K562 (cell line): ENCODE measurements around the gene FOXN3.

Experiments used
- EHMT2 ChIP-seq: fragments of 450-650 bp; IDR thresholded peaks from 2 replicates; pipeline ENCODE4 v1.6.1; 2018; ENCODE audit warnings: antibody characterized with exemption
- EP300 ChIP-seq: IDR thresholded peaks from 2 replicates; pipeline ENCODE4 v1.6.1; 2012; ENCODE audit warnings: low read length, improper control_type of control experiment
- HDAC3 ChIP-seq: fragments of 450-650 bp; IDR thresholded peaks from 2 replicates; pipeline ENCODE4 v1.6.1; 2018; ENCODE audit warnings: borderline replicate concordance, mild to moderate bottlenecking, moderate library complexity; ENCODE audit not compliant: partially characterized antibody
- MED1 ChIP-seq: sonication (generic); formaldehyde crosslinking; IDR thresholded peaks from 2 replicates; pipeline ENCODE4 v1.8.1; 2023; ENCODE audit warnings: missing genetic modification reagents, borderline replicate concordance
- POLR2A ChIP-seq: fragments of 450-650 bp; conservative IDR thresholded peaks from 2 replicates; pipeline ENCODE4 v1.6.1; 2016
- ZNF133 ChIP-seq: fragments of 250-450 bp; sonication (Bioruptor Pico); IDR thresholded peaks from 2 replicates; pipeline ENCODE4 v1.4.0; 2020; ENCODE audit warnings: mild to moderate bottlenecking
- ZNF224 ChIP-seq: sonication (generic); formaldehyde crosslinking; IDR thresholded peaks from 2 replicates; pipeline ENCODE4 v1.8.0; 2022; ENCODE audit warnings: mild to moderate bottlenecking, missing genetic modification reagents
- ZNF274 ChIP-seq: IDR thresholded peaks from 2 replicates; pipeline ENCODE4 v1.6.1; 2011; ENCODE audit warnings: low read depth, mild to moderate bottlenecking, low read length, moderate library complexity, borderline replicate concordance
- TF ChIP-seq, protein P1 (sequence below): IDR thresholded peaks from 3 replicates; pipeline ENCODE4 v1.6.1; 2011; ENCODE audit warnings: borderline replicate concordance, mild to moderate bottlenecking, moderate library complexity; ENCODE audit not compliant: insufficient read length; ENCODE audit errors: extremely low read depth
- TF ChIP-seq, protein P2 (sequence below), 2 experiments: IDR thresholded peaks; 2 replicates each; pipeline ENCODE4 v1.6.1; 2011; ENCODE audit warnings: borderline replicate concordance in 1 of 2, control low read depth in 1 of 2, low read depth in 1 of 2, low read length in 1 of 2, mild to moderate bottlenecking in 1 of 2, mixed read lengths in 1 of 2, moderate library complexity in 1 of 2; ENCODE audit not compliant: insufficient read depth in 1 of 2, insufficient read length in 1 of 2, poor library complexity in 1 of 2, severe bottlenecking in 1 of 2; ENCODE audit errors: extremely low read depth in 1 of 2

DNA sequence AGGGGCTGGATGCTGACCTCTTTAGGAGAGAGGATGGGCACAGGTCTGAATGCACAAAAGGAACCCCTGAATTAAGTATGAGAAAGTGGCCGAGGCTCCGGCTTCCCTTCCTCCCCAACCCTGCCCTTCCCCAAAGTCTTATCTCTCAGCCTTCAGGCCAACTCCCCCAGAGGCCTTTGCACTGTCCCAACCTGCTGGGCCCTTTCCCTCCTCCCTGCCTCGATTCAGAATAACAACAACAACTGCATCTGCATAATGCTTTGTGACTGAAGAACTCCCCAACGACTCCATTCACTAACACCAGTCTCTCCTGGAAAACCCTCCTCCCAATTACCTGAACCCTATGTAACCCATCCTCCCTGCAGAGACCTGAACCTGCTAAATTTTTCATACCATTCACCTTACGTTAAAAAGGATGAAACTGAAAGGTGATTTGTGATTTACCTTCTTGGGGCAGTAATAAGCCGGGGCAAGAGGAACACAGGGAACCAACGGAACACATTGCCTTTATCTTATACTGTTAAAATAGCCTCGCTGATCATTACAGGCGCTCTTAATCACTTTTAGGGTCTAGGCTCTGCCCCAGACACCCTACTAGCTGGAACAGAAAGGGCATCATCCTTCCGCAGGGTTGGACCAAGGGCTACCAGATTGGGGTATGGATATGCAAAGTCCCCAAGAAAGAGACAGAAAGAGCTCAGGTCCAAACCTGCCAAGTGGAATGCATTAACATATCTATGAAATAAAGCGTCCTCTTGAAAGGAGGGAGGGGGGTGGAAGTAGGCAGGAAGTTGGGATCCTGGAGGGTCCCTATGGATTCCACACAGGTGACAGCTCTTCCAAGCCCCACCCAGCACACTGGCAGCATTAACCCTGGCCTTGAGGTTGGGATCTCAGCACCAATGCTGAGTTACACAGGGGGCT is 24.2 kb upstream of the FOXN3 start:
- no peak for TF ChIP-seq ZNF133 (CRISPR knock-in tag)
- TF ChIP-seq, protein P1, sequence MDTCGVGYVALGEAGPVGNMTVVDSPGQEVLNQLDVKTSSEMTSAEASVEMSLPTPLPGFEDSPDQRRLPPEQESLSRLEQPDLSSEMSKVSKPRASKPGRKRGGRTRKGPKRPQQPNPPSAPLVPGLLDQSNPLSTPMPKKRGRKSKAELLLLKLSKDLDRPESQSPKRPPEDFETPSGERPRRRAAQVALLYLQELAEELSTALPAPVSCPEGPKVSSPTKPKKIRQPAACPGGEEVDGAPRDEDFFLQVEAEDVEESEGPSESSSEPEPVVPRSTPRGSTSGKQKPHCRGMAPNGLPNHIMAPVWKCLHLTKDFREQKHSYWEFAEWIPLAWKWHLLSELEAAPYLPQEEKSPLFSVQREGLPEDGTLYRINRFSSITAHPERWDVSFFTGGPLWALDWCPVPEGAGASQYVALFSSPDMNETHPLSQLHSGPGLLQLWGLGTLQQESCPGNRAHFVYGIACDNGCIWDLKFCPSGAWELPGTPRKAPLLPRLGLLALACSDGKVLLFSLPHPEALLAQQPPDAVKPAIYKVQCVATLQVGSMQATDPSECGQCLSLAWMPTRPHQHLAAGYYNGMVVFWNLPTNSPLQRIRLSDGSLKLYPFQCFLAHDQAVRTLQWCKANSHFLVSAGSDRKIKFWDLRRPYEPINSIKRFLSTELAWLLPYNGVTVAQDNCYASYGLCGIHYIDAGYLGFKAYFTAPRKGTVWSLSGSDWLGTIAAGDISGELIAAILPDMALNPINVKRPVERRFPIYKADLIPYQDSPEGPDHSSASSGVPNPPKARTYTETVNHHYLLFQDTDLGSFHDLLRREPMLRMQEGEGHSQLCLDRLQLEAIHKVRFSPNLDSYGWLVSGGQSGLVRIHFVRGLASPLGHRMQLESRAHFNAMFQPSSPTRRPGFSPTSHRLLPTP: no peak
- TF ChIP-seq EHMT2: no peak
- TF ChIP-seq ZNF274: no peak
- TF ChIP-seq POLR2A: no peak
- no peak for TF ChIP-seq EP300
- TF ChIP-seq ZNF224 (CRISPR knock-in tag): no peak
- TF ChIP-seq MED1 (CRISPR knock-in tag): no peak
- TF ChIP-seq, protein P2, sequence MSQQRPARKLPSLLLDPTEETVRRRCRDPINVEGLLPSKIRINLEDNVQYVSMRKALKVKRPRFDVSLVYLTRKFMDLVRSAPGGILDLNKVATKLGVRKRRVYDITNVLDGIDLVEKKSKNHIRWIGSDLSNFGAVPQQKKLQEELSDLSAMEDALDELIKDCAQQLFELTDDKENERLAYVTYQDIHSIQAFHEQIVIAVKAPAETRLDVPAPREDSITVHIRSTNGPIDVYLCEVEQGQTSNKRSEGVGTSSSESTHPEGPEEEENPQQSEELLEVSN (IDR thresholded peaks at IDR 0.05; ENCODE audit: borderline replicate concordance in 1 of 2, extremely low read depth in 1 of 2, insufficient read depth in 1 of 2, insufficient read length in 1 of 2, low read depth in 1 of 2, low read length in 1 of 2, poor library complexity in 1 of 2, severe bottlenecking in 1 of 2): no peak
- no peak for TF ChIP-seq HDAC3
